HG03280 (cell line): Measurements from ENCODE around the gene MARCHF2.
"Not testable (repeated sequence)": the region's sequence is repeated elsewhere in the genome, so short reads cannot be mapped to it uniquely, and the experiment has no call there.

ENCODE experiments used
- ATAC-seq: cut with Tn5 transposase; IDR thresholded peaks from one replicate; pipeline ENCODE4 v1.9.1; 2021; ENCODE audit warnings: mild to moderate bottlenecking, moderate library complexity; ENCODE audit not compliant: unreplicated experiment

Gene MARCHF2

DNA sequence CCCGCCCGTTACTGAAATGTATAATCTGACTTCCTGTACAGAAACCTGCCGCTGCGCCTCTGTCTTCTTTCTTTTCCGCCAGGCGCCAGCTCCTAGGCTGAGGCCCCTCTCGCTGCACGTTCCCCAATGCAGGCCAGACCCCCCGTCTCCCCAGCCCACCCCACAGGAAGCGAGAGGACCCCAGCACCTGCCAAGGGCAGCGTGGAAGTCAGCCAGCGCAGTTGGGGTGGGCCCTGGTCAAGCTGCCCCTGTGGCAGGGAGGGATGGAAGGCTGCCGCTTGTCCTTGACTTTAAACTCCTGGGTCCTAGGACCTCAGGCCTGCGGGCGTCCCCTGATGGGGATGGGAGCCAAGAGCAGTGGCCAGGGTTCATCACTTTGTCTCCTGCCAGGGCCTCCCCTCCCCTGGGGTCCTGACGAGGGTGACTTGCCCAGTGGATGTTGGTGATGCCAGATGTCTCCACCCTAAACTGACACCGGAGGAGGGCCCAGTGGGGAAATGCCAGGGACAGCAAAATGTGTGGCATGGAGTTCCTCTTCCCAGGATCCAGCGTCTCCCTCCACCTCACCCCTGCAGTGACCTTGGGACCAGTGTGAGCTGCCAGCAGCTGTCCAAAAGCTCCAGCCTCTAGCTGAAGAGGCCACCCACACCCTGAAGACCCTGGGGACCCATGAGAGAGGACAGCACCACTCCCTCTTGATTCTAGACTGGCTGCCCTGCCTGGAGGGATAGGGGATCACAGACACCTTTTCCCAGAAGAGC, 8.5 kb upstream of the MARCHF2 start:
- no peak for ATAC-seq

DNA sequence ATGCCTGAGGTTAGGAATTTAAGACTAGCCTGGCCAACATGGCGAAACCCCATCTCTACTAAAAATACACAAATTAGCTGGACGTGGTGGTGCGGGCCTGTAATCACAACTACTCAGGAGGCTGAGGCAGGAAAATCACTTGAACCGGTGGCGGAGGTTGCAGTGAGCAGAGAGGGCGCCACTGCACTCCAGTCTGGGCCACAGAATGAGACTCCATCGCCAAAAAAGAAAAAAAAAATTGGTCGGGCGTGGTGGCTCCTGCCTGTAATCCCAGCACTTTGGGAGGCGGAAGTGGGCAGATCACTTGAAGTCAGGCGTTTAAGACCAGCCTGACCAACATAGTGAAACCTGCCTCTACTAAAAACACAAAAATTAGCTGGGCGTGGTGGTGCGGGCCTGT, 2.4 kb upstream of the MARCHF2 start:
- not testable (repeated sequence) for ATAC-seq

DNA sequence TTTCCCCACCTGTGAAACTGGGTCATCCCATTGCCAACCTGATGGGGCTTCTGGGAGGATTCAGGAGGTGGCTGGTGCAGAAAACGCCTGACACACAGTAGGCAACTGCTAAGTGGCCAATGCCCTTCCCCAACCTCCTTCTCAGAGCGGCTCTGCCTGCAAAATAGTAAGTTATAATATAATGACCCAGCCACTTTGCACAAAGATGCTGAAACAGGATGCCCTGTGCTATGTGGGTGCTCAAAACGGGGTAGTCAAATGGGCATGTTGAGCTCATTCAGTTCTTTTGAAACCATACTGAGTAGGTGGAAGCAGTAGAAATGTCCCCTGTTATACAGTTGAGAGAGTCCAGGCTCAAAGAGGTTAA, 507 bp downstream of the MARCHF2 start:
- ATAC-seq, result no peak

DNA sequence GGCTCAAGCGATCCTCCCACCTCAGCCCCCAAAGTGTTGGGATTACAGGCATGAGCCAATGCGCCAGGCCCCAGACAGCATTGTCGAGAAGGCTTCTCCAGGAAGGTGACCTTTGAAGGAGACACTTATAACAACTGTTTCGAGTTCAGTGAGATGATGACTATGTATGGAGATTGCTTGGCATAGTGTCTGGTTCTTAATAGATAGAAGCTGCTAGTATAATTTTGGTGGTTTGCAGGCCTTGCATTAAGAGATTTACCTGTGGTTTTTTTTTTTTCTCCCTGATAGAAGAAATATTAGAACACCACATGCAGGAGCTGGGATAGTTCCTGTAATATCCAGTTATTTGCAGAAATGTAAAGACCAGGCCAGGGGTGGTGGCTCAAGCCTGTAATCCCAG, 3.7 kb downstream of the MARCHF2 start:
- no peak for ATAC-seq

DNA sequence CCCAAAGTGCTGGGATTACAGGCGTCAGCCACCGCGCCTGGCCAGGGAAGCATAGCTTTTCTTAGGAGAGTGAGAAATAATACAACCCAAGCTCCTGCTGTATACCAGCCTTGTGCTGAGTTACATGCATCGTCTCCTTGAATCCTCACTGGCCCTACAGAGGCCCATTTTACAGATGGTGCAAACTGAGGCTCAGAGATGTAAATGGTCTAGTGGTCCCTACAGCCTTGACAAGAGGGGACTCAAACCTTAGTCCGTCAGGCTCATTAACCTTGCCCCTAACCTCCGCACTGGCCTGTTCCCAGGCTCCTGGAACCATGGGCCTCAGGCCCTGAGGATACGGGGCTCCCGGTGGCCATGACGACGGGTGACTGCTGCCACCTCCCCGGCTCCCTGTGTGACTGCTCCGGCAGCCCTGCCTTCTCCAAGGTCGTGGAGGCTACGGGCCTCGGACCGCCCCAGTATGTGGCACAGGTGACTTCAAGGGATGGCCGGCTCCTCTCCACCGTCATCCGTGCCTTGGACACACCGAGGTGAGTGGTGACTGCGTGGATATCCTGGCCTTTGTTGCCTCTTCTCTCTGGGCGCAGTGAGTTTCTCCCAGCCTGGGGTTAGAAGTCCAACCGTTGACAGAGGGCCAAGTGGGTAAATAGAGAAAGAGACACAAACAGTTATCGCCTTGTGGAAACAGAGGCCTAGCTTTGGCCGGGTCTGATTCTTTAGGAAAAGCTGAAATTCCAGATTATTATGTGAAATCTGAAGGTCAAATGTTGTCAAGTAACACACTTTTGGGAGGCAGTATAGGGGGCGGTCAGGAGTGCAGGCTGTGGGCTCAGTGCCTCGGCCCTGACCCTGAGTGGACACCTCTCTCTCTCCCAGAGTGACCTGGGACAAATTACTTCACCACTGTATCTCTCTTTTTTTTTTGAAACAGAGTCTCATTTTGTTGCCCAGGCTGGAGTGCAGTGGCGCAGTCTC, 8.7 kb downstream of the MARCHF2 start:
- no peak for ATAC-seq

DNA sequence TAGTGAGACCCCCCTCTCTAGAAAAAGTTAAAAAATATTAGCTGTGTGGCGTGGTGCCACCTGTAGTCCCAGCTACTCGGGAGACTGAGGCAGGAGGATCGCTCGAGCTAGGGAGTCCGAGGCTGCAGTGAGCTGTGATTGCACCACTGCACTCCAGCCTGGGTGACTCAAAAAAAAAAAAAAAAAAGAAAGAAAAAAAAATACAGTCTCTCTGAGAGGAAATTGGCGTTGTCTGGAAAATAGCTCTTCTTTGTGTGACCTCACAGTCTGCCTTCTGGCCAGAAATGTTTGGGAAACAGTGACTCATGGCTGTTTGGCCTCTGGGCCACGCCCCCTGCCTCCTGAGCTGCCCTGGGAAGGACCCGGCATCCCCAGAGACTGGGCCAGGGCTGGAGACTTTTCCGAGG, 10.7 kb downstream of the MARCHF2 start:
- ATAC-seq, result no peak

DNA sequence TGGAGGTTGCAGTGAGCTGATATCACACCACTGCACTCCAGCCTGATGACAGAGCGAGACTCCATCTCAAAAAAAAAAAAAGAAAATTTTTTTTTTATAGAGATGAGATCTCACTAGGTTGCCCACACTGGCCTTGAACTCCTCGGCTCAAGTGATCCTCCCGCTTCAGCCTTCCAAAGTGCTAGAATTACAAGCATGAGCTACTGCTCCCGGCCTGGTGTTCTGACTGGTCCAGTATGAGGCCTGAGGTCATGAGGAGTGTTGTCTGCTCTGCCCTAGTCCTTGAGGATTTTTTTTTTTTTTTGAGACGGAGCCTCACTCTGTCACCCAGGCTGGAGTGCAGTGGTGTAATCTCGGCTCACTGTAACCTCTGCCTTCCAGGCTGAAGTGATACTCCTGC, 12.2 kb downstream of the MARCHF2 start:
- ATAC-seq, result not testable (repeated sequence)

DNA sequence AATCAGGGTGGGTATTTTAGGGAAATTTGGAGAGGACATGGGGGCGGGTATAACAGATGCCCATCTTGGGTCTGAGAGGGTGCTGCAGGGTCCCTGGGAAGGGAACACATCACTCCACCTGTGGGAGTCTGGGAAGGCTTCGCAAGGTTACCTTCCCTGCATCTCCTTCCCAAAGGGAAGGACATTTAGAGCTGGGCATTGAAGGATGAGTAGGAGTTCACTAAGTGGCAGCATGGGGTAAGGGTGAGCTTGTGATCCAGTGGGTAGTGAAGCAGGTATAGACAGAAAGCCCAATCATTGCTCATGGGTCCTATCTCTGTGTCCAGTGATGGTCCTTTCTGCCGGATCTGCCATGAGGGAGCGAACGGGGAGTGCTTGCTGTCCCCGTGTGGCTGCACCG, 13.2 kb downstream of the MARCHF2 start:
- ATAC-seq, result no peak

DNA sequence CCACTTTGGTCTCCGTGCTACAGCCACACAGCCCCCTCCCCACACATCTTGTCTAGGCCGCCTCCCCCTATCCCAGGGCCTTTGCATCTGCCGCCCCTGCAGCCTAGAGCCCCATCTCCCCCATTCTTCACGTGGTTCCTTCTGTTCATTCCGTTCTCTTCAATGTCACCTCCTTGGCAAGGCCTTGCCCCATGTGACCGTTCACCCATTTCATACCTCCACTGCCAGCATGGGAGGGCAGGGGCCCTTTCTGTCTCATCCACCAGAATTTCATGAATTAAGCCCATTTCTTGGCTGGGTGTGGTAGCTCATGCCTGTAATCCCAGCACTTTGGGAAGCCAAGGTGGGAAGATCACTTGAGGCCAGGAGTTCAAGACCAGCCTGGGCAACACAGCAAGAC, 15.9 kb downstream of the MARCHF2 start:
- no peak for ATAC-seq

DNA sequence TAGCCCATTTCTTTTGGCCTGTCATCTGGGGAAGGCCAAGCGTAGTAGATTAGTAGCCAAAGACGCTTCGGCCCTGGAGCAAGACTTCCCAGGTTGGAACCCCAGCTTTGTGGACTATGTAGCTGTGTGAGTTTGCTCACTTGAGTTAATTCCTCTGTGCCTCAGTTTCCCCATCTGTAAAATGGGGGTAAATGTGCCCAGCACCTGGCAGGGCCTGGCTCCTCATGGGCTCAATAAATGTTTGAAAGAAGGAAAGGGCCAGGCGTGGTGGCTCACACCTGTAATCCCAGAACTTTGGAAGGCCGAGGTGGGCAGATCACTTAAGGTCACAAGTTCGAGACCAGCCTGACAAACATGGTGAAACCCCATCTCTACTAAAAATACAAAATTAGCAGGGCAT, 16.7 kb downstream of the MARCHF2 start:
- ATAC-seq, result no peak

DNA sequence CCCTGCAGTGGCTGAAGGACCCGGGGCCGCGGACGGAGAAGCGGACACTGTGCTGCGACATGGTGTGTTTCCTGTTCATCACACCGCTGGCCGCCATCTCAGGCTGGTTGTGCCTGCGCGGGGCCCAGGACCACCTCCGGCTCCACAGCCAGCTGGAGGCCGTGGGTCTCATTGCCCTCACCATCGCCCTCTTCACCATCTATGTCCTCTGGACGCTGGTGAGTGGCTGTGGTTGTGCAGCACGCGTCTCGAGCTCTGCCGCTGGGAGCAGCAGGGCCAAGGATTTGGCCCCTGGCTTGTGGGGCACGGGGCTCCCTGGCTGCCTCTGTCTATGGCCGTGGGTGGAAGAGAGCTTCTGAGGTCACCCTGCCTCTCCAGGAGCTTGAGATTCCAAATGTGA, 17.5 kb downstream of the MARCHF2 start:
- no peak for ATAC-seq

DNA sequence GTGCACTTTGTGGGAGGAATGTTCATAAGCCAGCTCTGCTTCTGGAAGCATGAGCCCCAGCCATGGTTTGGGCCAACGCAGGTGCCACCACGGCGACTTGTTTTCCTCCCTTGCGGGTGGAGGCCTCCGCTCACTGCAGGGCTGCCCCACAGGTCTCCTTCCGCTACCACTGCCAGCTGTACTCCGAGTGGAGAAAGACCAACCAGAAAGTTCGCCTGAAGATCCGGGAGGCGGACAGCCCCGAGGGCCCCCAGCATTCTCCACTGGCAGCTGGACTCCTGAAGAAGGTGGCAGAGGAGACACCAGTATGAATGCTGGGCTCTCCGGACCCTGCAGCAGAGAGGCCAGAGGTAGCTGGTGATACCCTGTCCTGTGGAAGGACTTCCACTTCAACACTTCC, 25.1 kb downstream of the MARCHF2 start:
- ATAC-seq, result no peak

DNA sequence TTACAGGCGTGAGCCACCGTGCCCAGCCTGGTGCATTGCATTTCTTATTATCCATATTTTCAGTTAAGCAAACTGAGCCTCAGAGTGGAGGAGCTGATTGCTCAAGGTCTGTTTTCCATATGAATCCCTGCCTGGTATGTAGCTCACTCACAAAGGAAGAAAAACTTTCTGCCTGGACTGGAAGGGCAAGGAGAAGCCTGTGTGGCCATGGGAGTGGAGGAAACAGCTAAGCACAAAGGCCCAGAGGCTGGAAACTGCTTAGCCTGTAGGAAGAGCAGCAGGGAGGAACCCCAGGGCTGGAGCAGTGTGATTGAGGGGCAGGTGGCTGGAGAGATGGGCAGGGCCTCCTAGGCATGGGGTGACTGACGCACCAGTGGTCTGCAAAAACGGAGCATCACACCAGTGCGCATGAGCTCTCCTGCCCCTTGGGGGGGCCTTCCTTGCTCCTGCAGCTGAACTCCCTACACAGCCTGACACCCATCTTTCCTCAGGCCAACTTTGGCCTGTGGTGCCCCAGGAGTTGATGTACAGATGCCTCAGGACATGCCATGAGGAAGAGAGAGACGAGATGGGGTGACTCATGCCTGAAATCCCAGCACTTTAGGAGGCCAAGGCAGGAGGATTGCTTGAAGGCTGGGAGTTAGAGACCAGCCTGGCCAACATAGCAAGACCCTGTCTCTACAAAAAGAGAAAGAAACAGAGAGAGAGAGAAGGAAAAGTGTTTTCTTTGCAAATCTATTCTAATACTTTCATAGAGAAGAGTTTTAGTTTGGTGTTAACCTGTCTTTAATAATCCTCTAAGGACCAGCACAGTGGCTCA, 28.8 kb downstream of the MARCHF2 start:
- ATAC-seq, result no peak

DNA sequence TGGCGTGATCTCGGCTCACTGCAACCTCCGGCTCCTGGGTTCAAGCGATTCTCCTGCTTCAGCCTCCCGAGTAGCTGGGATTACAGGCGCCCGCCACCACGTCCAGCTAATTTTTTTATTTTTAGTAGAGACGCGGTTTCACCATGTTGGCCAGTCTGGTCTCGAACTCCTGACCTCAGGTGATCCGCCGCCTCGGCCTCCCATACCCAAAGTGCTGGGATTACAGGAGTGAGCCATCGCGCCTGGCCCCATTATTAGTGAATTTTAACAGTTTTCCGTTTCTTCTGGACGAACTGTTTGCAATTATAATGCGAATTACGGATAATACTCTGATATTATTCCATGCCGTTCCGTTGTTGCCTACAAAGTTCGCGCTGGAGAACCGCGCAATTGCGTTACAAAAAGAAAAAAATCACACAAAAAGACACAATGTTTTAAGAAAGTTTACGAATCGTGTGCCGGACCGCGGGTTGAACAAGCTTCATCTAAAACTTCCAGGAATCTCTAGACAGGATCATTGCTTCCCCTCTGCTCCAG, 31.1 kb downstream of the MARCHF2 start:
- ATAC-seq, result not testable (repeated sequence)

DNA sequence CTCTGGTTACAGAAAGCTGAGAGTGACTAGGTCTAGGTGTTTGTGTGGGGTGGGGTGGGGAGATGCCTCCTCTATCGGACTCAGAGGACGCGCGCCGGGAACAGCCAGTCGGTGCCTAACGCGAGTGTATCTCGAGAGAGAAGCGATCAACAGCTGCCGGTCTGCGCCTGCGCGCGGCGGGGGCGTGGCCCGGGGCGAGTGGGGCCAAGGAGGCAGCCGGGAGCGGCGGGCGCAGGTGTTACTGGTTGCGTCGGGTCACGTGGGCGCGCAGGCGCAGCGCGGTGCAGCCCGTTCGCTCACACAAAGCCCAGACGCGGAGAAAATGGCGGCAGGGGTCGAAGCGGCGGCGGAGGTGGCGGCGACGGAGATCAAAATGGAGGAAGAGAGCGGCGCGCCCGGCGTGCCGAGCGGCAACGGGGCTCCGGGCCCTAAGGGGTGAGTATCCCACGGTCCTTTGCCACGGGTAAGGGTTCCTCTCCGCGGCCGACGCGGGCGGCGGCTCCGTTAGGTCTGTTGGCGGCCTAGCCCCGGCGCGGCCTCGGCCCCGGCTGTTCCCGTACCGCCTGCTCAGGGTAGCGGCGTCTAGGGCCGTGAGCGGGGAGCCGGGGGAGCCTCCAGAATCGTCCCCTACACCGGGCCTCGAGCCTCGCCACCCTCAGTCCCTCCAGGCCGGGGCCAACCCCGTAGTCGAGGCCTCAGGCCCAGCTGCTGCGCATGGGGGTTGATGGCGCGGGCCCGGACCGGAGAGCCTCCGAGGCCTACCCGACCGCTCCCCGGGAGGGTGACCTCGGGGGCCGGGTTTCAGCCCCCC, 31.8 kb downstream of the MARCHF2 start, which contains the start of gene HNRNPM:
HNRNPM (plus strand) TSS at position 299 of the 811 bp plus-strand sequence; CDS start at position 323, 24 bp downstream.
- peak; percentile 91 for ATAC-seq

DNA sequence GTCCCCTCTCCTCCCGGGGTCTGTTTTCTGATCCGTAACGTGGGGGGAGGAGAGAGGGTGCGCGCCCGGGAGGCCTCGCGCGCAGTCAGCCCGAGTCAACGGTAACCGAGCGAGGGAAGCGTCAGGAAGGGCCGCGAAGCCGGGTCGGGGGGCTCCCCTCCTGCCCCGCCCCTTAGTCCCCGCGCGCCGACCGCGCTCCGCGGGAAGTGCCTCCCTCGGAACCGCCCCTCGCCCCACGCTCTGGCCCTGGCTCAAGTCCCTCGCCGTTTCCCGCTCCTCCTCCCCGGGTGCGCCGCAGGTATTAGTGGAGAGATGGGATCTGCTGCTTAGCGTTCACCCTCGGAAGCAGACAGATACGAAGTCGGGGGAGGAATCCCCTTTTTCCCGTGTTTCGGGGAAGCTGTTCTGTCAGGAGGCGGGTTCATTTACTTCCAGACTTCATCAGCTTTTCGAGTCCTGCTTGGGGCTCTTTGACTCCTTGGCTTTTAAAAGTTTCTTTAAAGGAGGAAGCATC, 32.4 kb downstream of the MARCHF2 start:
- ATAC-seq, result peak; percentile 29

DNA sequence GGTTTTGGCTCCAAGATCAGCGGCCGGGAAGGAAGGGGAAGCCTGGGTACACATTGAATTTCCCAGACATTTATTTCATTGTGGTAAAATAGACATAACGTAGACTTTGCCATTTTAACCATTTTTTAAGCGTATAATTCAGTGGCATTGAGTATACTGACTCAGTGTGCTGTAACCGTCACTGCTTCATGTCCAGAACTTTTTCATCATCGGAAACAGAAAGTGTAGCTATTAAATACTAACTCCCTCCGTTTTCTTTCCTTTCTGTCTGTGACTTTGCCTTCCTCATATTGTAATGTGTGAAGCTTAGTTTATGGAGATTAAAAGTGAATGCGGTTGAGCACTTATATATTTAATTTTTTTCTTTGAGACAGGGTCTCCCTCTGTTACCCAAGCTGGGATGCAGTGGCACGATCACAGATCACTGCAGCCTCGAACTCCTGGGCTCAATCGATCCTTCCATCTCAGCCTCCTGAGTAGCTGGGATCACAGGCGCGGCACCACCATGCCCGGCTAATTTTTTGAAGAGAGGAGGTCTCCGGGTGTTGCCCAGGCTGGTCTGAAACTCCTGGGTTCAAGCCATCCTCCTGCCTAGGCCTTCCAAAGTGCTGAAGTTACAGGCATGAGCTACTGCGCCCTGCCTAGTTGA, 33.1 kb downstream of the MARCHF2 start:
- no peak for ATAC-seq

DNA sequence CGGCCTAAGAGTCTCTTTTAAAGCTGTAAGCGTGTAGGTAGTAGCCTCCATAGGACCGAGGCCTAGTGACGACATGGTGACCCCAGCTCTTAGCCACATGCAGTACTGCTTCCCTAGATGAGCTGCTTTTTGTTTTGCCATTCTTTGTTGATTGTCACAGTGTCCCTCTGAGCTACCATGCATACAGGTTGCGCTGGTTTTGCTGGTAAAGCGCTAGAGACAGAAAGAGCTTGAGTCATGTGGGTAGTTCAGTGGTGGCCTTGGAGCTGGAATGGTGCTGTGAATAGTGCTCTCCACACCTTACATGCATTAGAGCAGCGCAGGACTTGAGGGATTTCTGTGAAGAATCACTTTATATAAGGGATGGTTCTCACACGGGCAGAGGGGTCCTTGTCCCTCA, 36.7 kb downstream of the MARCHF2 start:
- no peak for ATAC-seq

DNA sequence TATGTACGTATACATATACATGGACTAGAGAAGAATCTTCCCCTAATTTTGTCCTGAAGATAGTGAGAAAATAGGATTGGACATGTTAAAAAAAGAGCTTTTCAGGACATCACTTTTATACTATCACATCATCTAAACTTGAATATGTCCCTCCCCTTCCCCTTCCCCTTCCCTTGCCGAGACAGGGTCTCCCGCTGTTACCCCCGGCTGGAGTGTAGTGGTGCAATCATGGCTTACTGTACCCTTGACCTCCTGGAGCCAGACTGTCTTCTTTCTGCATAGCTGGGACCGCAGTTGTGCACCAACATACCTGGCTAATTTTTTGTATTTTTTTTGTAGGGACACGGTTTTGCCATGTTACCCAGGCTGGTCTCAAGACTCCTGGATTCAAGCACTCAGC, 38.3 kb downstream of the MARCHF2 start:
- no peak for ATAC-seq
